HUES6 (cell line): ENCODE data around the gene POTEH.
"Not testable (repeated sequence)": the region's sequence is repeated elsewhere in the genome, so short reads cannot be mapped to it uniquely, and the experiment has no call there.

Experiments
- H3K27ac ChIP-seq: 2 replicates; pipeline ENCODE4 v1.7.0; 2013; ENCODE audit warnings: low read depth, mild to moderate bottlenecking, low read length, inconsistent platforms
- H3K27me3 ChIP-seq: 2 replicates; pipeline ENCODE4 v1.6.1; 2013; ENCODE audit warnings: low read length; ENCODE audit not compliant: control insufficient read depth, insufficient read depth
- H3K36me3 ChIP-seq: 2 replicates; pipeline ENCODE4 v1.6.1; 2013; ENCODE audit warnings: low read length; ENCODE audit not compliant: control insufficient read depth, insufficient read depth
- H3K4me1 ChIP-seq: 2 replicates; pipeline ENCODE4 v1.6.1; 2013; ENCODE audit warnings: low read length; ENCODE audit not compliant: control insufficient read depth, insufficient read depth
- H3K4me3 ChIP-seq: 2 replicates; pipeline ENCODE4 v1.5.1; 2013; ENCODE audit warnings: low read depth, low read length
- H3K9ac ChIP-seq: one replicate; pipeline ENCODE4 v1.6.1; 2013; ENCODE audit warnings: mild to moderate bottlenecking, low read length
- H3K9me3 ChIP-seq: 2 replicates; pipeline ENCODE4 v1.6.1; 2013; ENCODE audit warnings: low read depth, low read length; ENCODE audit not compliant: control insufficient read depth, insufficient read depth

The POTEH gene

GRCh38 chr22:15738157-15738908 is 48.5 kb downstream of the POTEH start:
- not testable (repeated sequence) for H3K36me3 ChIP-seq, H3K9ac ChIP-seq, H3K9me3 ChIP-seq, H3K27me3 ChIP-seq, H3K4me1 ChIP-seq, H3K4me3 ChIP-seq, H3K27ac ChIP-seq

DNA sequence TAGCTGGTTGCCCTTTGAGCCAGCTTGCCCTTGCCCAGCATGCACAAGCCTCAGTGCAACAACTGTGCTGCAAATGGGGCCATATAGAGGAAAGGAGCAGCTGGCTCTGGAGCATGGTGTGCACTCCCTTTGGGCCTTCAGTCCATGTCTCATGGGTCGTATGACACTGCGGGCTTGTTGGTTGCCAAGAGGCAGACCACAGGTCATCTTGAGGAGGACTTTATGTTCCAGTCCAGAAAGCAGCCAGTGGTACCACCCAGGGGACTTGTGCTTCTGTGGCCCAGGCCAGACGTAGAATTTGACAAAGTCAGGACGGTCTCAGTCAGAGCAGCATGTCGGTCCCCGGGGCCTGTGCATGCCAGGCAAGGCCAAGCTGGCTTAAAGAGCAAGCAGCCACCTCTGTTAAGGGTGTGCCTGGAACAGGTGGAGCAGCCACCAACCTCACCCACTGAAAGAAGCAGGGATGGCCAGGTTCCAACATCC is 49.1 kb downstream of the POTEH start:
- H3K4me3 ChIP-seq, H3K4me1 ChIP-seq, H3K27me3 ChIP-seq, H3K27ac ChIP-seq, H3K9ac ChIP-seq, H3K36me3 ChIP-seq, H3K9me3 ChIP-seq: not testable (repeated sequence)

DNA sequence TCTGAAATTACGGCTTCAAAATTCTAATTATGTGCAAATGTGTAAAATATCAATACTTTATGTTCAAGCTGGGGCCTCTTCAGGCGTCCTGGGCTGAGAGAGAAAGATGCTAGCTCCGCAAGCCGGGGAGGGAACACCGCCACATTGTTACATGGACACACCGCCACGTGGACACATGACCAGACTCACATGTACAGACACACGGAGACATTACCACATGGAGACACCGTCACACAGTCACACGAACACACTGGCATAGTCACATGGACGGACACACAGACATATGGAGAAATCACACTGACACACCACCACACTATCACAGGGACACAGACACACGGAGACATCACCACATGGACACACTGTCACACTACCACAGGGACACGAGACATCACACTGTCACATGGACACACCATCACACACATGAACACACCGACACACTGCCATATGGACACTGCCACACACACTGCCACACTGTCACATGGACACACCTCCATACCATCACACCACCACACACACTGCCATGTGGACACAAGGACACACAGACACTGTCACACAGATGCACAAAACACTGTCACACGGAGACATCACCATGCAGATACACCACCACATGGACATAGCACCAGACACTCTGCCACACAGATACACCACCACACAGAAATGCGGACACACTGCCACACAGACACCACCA is 58.0 kb downstream of the POTEH start:
- H3K27ac ChIP-seq, H3K27me3 ChIP-seq, H3K9ac ChIP-seq, H3K4me3 ChIP-seq, H3K36me3 ChIP-seq, H3K4me1 ChIP-seq: not testable (repeated sequence)
- H3K9me3 ChIP-seq, result peaks cover 10% of the 10 kb centered on the region; the same call in 1 of the 2 replicates

GRCh38 chr22:15749181-15749970 is 59.5 kb downstream of the POTEH start:
- H3K9ac ChIP-seq, H3K36me3 ChIP-seq, H3K27me3 ChIP-seq, H3K4me3 ChIP-seq, H3K4me1 ChIP-seq, H3K27ac ChIP-seq: not testable (repeated sequence)
- H3K9me3 ChIP-seq, result peaks cover 10% of the 10 kb centered on the region; the same call in 1 of the 2 replicates

GRCh38 chr22:15759443-15760097 is 69.7 kb downstream of the POTEH start:
- not testable (repeated sequence) for H3K36me3 ChIP-seq, H3K9ac ChIP-seq, H3K4me1 ChIP-seq, H3K4me3 ChIP-seq, H3K27ac ChIP-seq, H3K27me3 ChIP-seq, H3K9me3 ChIP-seq

- not testable (repeated sequence) for H3K4me1 ChIP-seq, H3K9ac ChIP-seq, H3K36me3 ChIP-seq, H3K27ac ChIP-seq, H3K9me3 ChIP-seq, H3K4me3 ChIP-seq, H3K27me3 ChIP-seq
Measured at GRCh38 chr22:15760388-15761150, 70.7 kb downstream of the POTEH start.

GRCh38 chr22:15761151-15761777 is 71.4 kb downstream of the POTEH start:
- H3K4me1 ChIP-seq, H3K9me3 ChIP-seq, H3K36me3 ChIP-seq, H3K9ac ChIP-seq, H3K4me3 ChIP-seq, H3K27me3 ChIP-seq, H3K27ac ChIP-seq: not testable (repeated sequence)

- H3K4me1 ChIP-seq, H3K27ac ChIP-seq, H3K36me3 ChIP-seq, H3K9ac ChIP-seq, H3K9me3 ChIP-seq, H3K4me3 ChIP-seq, H3K27me3 ChIP-seq: not testable (repeated sequence)
Measured at GRCh38 chr22:15763559-15763958, 73.7 kb downstream of the POTEH start.
